ENCODE measurements around the gene ZBTB20. TPM values are rescaled to one million over a fixed set of nuclear protein-coding genes. Genes with fewer than 3 reads are reported as not detected.

ZBTB20 gene
- total and polyA plus RNA-seq, 4 donors = 0.88 to 83.2 (median 20.4) TPM

GRCh38 chr3:114803042-114803695 is 343.9 kb downstream of the ZBTB20 start (continued):
- TF ChIP-seq TAF1 (conservative IDR thresholded peaks at IDR 0.05) (no peak), ZBTB33 (IDR thresholded peaks at IDR 0.05) (no peak), FOXA2 (IDR thresholded peaks at IDR 0.05) (no peak), SP1 (IDR thresholded peaks at IDR 0.05) (no peak), RXRA (IDR thresholded peaks at IDR 0.05) (no peak)

- no peak overlapping the region for H3K9ac ChIP-seq (ENCODE audit: low read depth in 1 of 2, low read length in 2 of 2)
- H3K27me3 ChIP-seq (ENCODE audit: control insufficient read depth in 4 of 4, insufficient read depth in 4 of 4, low read length in 3 of 4) = no peaks in the 10 kb centered on the region
- H3K27ac ChIP-seq (ENCODE audit: low read depth in 1 of 2, low read length in 2 of 2) = no peak overlapping the region
- TF ChIP-seq CTCF (IDR thresholded peaks at IDR 0.05; ENCODE audit: low read depth, low read length, missing input control) = no peak
- TF ChIP-seq JUND (IDR thresholded peaks at IDR 0.05) = no peak
- TF ChIP-seq SP1 (IDR thresholded peaks at IDR 0.05) = no peak
- no peak for TF ChIP-seq TAF1 (conservative IDR thresholded peaks at IDR 0.05)
- TF ChIP-seq ZBTB33 (IDR thresholded peaks at IDR 0.05) = no peak
- no peaks in the 10 kb centered on the region for H3K9me3 ChIP-seq (ENCODE audit: control insufficient read depth in 4 of 4, low read length in 3 of 4)
- 93% methylated on average over 5 of the region's 5 CpGs for WGBS
- H3K36me3 ChIP-seq (ENCODE audit: control insufficient read depth in 4 of 4, insufficient read depth in 3 of 4, low read depth in 1 of 4, low read length in 3 of 4) = peaks cover 0 to 8% (median 1%) of the 10 kb centered on the region in 4 donors
- no peak for DNase-seq (ENCODE audit: low spot score)
- no peak overlapping the region for H3K4me3 ChIP-seq (ENCODE audit: low read depth in 1 of 3, low read length in 3 of 3)
- H3K4me1 ChIP-seq (ENCODE audit: control insufficient read depth in 4 of 4, insufficient read depth in 4 of 4, low read length in 3 of 4) = peaks cover 0 to 8% (median 5%) of the 10 kb centered on the region in 4 donors
These were observed 346.6 kb downstream of the ZBTB20 start for GRCh38 chr3:114800272-114801031.

GRCh38 chr3:114799816-114800215 is 347.3 kb downstream of the ZBTB20 start:
- Histone ChIP-seq H3K4me3 (ENCODE audit: low read depth in 1 of 3, low read length in 3 of 3) (no peak overlapping the region), H3K4me1 (ENCODE audit: control insufficient read depth in 4 of 4, insufficient read depth in 4 of 4, low read length in 3 of 4) (peaks cover 0 to 13% (median 5%) of the 10 kb centered on the region in 4 donors), H3K27ac (ENCODE audit: low read depth in 1 of 2, low read length in 2 of 2) (no peak overlapping the region), H3K9ac (ENCODE audit: low read depth in 1 of 2, low read length in 2 of 2) (no peak overlapping the region), H3K27me3 (ENCODE audit: control insufficient read depth in 4 of 4, insufficient read depth in 4 of 4, low read length in 3 of 4) (no peaks in the 10 kb centered on the region), H3K36me3 (ENCODE audit: control insufficient read depth in 4 of 4, insufficient read depth in 3 of 4, low read depth in 1 of 4, low read length in 3 of 4) (peaks cover 0 to 8% (median 1%) of the 10 kb centered on the region in 4 donors), H3K9me3 (ENCODE audit: control insufficient read depth in 4 of 4, low read length in 3 of 4) (no peaks in the 10 kb centered on the region)
- TF ChIP-seq NR2F2 (IDR thresholded peaks at IDR 0.05) (no peak), CTCF (IDR thresholded peaks at IDR 0.05; ENCODE audit: low read depth, low read length, missing input control) (no peak), FOXA1 (IDR thresholded peaks at IDR 0.05) (no peak), SP1 (IDR thresholded peaks at IDR 0.05) (no peak)
- no peak for DNase-seq (ENCODE audit: low spot score)
- 89% methylated on average over 4 of the region's 4 CpGs for WGBS

Data from liver (tissue), 9 donors.